ENCODE data around the gene ARHGAP15.

ARHGAP15 gene

GRCh38 chr2:143398781-143399180 is 269.6 kb downstream of the ARHGAP15 start:
- no peak for DNase-seq

- DNase-seq, result no peak
Observed at GRCh38 chr2:143399631-143400069, 270.4 kb downstream of the ARHGAP15 start.

- no peak for DNase-seq
Observed at GRCh38 chr2:143401861-143402260, 272.6 kb downstream of the ARHGAP15 start.

- no peak for DNase-seq
Observed at GRCh38 chr2:143402451-143402850, 273.2 kb downstream of the ARHGAP15 start.

GRCh38 chr2:143410082-143410897 is 281.1 kb downstream of the ARHGAP15 start:
- DNase-seq, result no peak

- DNase-seq, result no peak
Observed at GRCh38 chr2:143415571-143415970, 286.4 kb downstream of the ARHGAP15 start.

GRCh38 chr2:143417428-143417827 is 288.2 kb downstream of the ARHGAP15 start:
- DNase-seq, result no peak

GRCh38 chr2:143420313-143420712 is 291.1 kb downstream of the ARHGAP15 start:
- no peak for DNase-seq

GRCh38 chr2:143422681-143423080 is 293.5 kb downstream of the ARHGAP15 start:
- DNase-seq, result no peak

GRCh38 chr2:143425896-143426295 is 296.7 kb downstream of the ARHGAP15 start:
- DNase-seq, result no peak

- no peak for DNase-seq
Observed at GRCh38 chr2:143426296-143426695, 297.1 kb downstream of the ARHGAP15 start.

GRCh38 chr2:143428700-143429099 is 299.5 kb downstream of the ARHGAP15 start:
- no peak for DNase-seq

GRCh38 chr2:143429932-143430679 is 300.9 kb downstream of the ARHGAP15 start:
- DNase-seq, result no peak

- no peak for DNase-seq
Observed at GRCh38 chr2:143431316-143431715, 302.1 kb downstream of the ARHGAP15 start.

- no peak for DNase-seq
Observed at GRCh38 chr2:143433251-143433650, 304.0 kb downstream of the ARHGAP15 start.

GRCh38 chr2:143433840-143434239 is 304.6 kb downstream of the ARHGAP15 start:
- DNase-seq, result no peak

- no peak for DNase-seq
Observed at GRCh38 chr2:143434445-143434844, 305.2 kb downstream of the ARHGAP15 start.

GRCh38 chr2:143435131-143435530 is 305.9 kb downstream of the ARHGAP15 start:
- DNase-seq, result no peak

- no peak for DNase-seq
Observed at GRCh38 chr2:143436951-143437350, 307.7 kb downstream of the ARHGAP15 start.

GRCh38 chr2:143440411-143441012 is 311.3 kb downstream of the ARHGAP15 start:
- no peak for DNase-seq

- no peak for DNase-seq
Observed at GRCh38 chr2:143442193-143442592, 313.0 kb downstream of the ARHGAP15 start.

- no peak for DNase-seq
Observed at GRCh38 chr2:143451642-143452281, 322.5 kb downstream of the ARHGAP15 start.

Data from hypothalamus (tissue), 51 donors.